IMR-90 (cell line): Measurements from ENCODE around the gene AP3S1.

ENCODE experiments used
- FOS ChIP-seq: fragments of 150-350 bp; IDR thresholded peaks from 2 replicates; pipeline ENCODE4 v1.6.1; 2016; ENCODE audit warnings: low read depth, low read length
- MAZ ChIP-seq: IDR thresholded peaks from 2 replicates; pipeline ENCODE4 v1.6.1; 2012; ENCODE audit warnings: low read depth, mild to moderate bottlenecking, low read length, improper control_type of control experiment, moderate library complexity, borderline replicate concordance
- MXI1 ChIP-seq: IDR thresholded peaks from 2 replicates; pipeline ENCODE4 v1.6.1; 2012; ENCODE audit warnings: low read depth, mild to moderate bottlenecking, low read length, moderate library complexity, borderline replicate concordance
- POLR2A ChIP-seq: IDR thresholded peaks from 2 replicates; pipeline ENCODE4 v1.6.1; 2012; ENCODE audit warnings: mild to moderate bottlenecking, low read depth, low read length
- TF ChIP-seq, protein P1 (sequence below): conservative IDR thresholded peaks from 2 replicates; pipeline ENCODE4 v1.5.1; 2012; ENCODE audit warnings: mild to moderate bottlenecking, low read depth, low read length, improper control_type of control experiment

- TF ChIP-seq FOS (no peak), MAZ (no peak), POLR2A (no peak), MXI1 (no peak)
- TF ChIP-seq, protein P1, sequence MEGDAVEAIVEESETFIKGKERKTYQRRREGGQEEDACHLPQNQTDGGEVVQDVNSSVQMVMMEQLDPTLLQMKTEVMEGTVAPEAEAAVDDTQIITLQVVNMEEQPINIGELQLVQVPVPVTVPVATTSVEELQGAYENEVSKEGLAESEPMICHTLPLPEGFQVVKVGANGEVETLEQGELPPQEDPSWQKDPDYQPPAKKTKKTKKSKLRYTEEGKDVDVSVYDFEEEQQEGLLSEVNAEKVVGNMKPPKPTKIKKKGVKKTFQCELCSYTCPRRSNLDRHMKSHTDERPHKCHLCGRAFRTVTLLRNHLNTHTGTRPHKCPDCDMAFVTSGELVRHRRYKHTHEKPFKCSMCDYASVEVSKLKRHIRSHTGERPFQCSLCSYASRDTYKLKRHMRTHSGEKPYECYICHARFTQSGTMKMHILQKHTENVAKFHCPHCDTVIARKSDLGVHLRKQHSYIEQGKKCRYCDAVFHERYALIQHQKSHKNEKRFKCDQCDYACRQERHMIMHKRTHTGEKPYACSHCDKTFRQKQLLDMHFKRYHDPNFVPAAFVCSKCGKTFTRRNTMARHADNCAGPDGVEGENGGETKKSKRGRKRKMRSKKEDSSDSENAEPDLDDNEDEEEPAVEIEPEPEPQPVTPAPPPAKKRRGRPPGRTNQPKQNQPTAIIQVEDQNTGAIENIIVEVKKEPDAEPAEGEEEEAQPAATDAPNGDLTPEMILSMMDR, result no peak
These were observed 115.2 kb downstream of the AP3S1 start for GRCh38 chr5:115956957-115957356.
